ENCODE data around the gene C1S.
"Not testable (repeated sequence)": the region's sequence is repeated elsewhere in the genome, so short reads cannot be mapped to it uniquely, and the experiment has no call there.

C1S gene
- 1.2 to 1.9 (median 1.6) reads per million in 3 donors for total RNA-seq

DNA sequence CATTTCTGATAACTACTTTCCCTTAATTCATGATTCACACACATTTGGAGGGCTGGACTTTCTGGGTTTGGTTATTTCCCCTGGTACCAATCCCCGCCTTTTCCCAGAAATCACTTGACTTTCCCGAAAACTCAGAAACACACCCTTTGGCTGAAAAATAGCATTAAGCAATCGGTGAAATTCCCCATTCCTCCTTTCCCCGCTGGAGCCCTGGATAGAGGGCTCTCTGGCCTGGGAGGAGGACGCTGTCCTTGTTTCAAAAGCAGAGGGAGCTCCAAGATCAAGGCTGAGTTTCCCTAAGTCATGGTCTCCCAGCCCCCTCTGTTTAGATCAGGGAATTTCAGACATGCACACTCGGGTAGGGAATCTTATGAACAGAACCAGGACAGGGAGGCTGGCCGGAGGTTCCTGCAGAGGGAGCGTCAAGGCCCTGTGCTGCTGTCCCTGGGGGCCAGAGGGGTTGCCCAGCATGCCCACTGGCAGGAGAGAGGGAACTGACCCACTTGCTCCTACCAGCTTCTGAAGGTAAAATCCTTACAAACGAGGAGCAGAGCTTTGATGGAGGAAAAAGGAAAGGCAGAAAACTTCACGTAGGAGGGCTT is at the start of gene C1S:
Gene C1S, plus strand, starts transcription at position 366 of the 602 bp plus-strand sequence. CDS start 1,195 bp downstream, outside the sequence.
- H3K4me3 ChIP-seq (ENCODE audit: insufficient read depth, low read depth, low read length, poor library complexity, severe bottlenecking) = no peak within 1 kb of the TSS
- H3K4me1 ChIP-seq (ENCODE audit: control insufficient read depth, insufficient read depth, low read length, poor library complexity, severe bottlenecking) = no peaks in the 10 kb centered on the region
- no peak within 1 kb of the TSS for H3K27ac ChIP-seq (ENCODE audit: insufficient read depth, low read length, poor library complexity, severe bottlenecking)
- DNase-seq = no peak
- H3K9me3 ChIP-seq (ENCODE audit: control insufficient read depth, low read length) = no peaks in the 10 kb centered on the region
- no peaks in the 10 kb centered on the region for H3K27me3 ChIP-seq (replicated peaks; ENCODE audit: control insufficient read depth, insufficient read depth, low read length, poor library complexity, severe bottlenecking)
- H3K36me3 ChIP-seq (ENCODE audit: control insufficient read depth, insufficient read depth, low read length) = no peaks in the 10 kb centered on the region

DNA sequence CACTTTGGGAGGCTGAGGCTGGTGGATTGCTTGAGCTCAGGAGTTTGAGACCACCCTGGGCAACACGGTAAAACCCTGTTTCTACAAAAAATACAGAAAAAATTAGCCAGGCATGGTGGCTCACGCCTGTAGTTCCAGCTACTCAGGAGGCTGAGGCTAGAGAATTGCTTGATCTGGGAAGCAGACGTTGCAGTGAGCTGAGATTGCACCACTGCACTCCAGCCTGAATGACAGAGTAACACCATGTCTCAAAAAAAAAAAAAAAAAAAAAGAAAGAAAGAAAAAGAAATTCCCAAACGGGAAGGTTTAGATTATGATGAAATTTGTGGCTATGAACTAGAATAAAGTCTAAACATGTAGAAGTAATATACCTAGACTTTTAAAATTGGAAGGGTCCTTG is 49.1 kb upstream of the C1S start:
- not testable (repeated sequence) for DNase-seq; H3K4me3 ChIP-seq (ENCODE audit: insufficient read depth, low read depth, low read length, poor library complexity, severe bottlenecking); H3K9me3 ChIP-seq (ENCODE audit: control insufficient read depth, low read length); H3K4me1 ChIP-seq (ENCODE audit: control insufficient read depth, insufficient read depth, low read length, poor library complexity, severe bottlenecking); H3K27me3 ChIP-seq (replicated peaks; ENCODE audit: control insufficient read depth, insufficient read depth, low read length, poor library complexity, severe bottlenecking); H3K27ac ChIP-seq (ENCODE audit: insufficient read depth, low read length, poor library complexity, severe bottlenecking)
- peaks cover 30% of the 10 kb centered on the region for H3K36me3 ChIP-seq (ENCODE audit: control insufficient read depth, insufficient read depth, low read length)

DNA sequence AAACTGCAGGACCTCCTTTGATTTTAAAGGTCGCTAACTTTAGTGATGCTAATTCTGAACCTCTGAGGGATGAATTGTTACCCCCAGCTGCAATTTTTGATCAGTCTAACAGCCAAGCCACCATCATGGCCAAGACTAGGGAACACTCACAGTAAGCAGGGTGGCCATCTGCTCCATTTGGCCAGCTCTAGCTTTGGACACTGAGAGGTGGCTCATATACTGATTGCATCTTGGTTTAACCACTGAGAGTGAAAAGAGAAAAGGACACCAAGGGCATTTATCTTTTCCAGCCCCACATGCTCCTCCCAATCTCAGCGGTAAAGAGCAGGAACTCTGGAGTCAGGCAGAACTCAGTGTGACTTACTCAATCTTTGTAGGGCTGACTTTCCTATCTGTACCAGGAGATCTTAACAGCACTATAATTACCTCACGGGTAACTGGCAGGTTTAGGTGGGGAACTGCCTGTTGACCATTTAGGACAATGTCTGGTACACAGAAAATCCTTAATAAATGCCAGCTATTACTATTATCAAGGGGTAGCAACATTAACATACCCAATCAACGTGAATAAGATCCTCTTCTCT is 48.4 kb upstream of the C1S start:
- H3K4me1 ChIP-seq (ENCODE audit: control insufficient read depth, insufficient read depth, low read length, poor library complexity, severe bottlenecking) = peaks cover under 1% of the 10 kb centered on the region
- no peaks in the 10 kb centered on the region for H3K27me3 ChIP-seq (replicated peaks; ENCODE audit: control insufficient read depth, insufficient read depth, low read length, poor library complexity, severe bottlenecking)
- no peak overlapping the region for H3K4me3 ChIP-seq (ENCODE audit: insufficient read depth, low read depth, low read length, poor library complexity, severe bottlenecking)
- no peaks in the 10 kb centered on the region for H3K9me3 ChIP-seq (ENCODE audit: control insufficient read depth, low read length)
- DNase-seq = no peak
- peaks cover 24% of the 10 kb centered on the region for H3K36me3 ChIP-seq (ENCODE audit: control insufficient read depth, insufficient read depth, low read length)
- no peak overlapping the region for H3K27ac ChIP-seq (ENCODE audit: insufficient read depth, low read length, poor library complexity, severe bottlenecking)

- H3K27me3 ChIP-seq (replicated peaks; ENCODE audit: control insufficient read depth, insufficient read depth, low read length, poor library complexity, severe bottlenecking) = no peaks in the 10 kb centered on the region
- peaks cover 9% of the 10 kb centered on the region for H3K4me1 ChIP-seq (ENCODE audit: control insufficient read depth, insufficient read depth, low read length, poor library complexity, severe bottlenecking)
- H3K4me3 ChIP-seq (ENCODE audit: insufficient read depth, low read depth, low read length, poor library complexity, severe bottlenecking) = no peak overlapping the region
- no peak for DNase-seq
- H3K27ac ChIP-seq (ENCODE audit: insufficient read depth, low read length, poor library complexity, severe bottlenecking) = no peak overlapping the region
- H3K36me3 ChIP-seq (ENCODE audit: control insufficient read depth, insufficient read depth, low read length) = peaks cover 24% of the 10 kb centered on the region
- no peaks in the 10 kb centered on the region for H3K9me3 ChIP-seq (ENCODE audit: control insufficient read depth, low read length)
Measured at GRCh38 chr12:7013101-7013500, 47.4 kb upstream of the C1S start.

DNA sequence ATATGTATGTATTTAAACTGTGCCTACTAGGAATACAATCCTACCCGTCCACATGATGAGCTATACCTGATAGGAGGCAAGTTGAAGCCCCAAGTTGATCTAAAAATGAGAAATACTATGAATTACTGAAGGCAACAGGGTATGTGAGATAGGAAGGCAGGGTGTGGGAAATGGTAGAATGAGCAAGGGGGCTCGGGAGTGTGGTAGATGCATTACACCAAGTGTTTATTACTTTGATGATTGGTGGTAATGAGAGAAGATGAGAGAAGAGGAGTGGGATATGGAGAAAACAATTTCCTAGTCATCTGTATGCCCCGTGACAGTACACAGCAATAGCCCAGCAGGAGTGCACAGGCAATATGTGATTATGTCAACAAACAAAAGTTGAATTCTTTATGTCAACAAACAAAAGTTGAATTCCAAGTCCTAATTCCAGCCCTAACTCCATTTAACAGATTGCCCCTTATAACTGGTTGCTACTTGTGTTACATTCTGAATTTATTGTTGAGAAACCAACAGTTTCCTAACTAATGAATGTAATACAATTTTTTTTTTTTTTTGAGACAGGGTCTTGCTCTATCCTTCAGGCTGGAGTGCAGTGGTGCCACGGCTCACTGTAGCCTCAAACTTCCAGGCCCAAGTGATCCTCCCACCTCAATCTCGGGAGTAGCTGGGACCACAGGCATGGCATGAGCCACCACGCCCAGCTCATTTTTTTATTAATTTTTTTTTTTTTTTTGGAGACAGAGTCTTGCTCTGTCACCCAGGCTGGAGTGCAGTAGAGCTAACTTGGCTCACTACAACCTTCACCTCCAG is 44.8 kb upstream of the C1S start:
- peaks cover 9% of the 10 kb centered on the region for H3K36me3 ChIP-seq (ENCODE audit: control insufficient read depth, insufficient read depth, low read length)
- H3K27me3 ChIP-seq (replicated peaks; ENCODE audit: control insufficient read depth, insufficient read depth, low read length, poor library complexity, severe bottlenecking) = no peaks in the 10 kb centered on the region
- H3K4me3 ChIP-seq (ENCODE audit: insufficient read depth, low read depth, low read length, poor library complexity, severe bottlenecking) = no peak overlapping the region
- DNase-seq = no peak
- peaks cover 9% of the 10 kb centered on the region for H3K4me1 ChIP-seq (ENCODE audit: control insufficient read depth, insufficient read depth, low read length, poor library complexity, severe bottlenecking)
- no peak overlapping the region for H3K27ac ChIP-seq (ENCODE audit: insufficient read depth, low read length, poor library complexity, severe bottlenecking)
- H3K9me3 ChIP-seq (ENCODE audit: control insufficient read depth, low read length) = no peaks in the 10 kb centered on the region

- Histone ChIP-seq H3K9me3 (ENCODE audit: control insufficient read depth, low read length) (no peaks in the 10 kb centered on the region), H3K27me3 (replicated peaks; ENCODE audit: control insufficient read depth, insufficient read depth, low read length, poor library complexity, severe bottlenecking) (no peaks in the 10 kb centered on the region), H3K4me3 (ENCODE audit: insufficient read depth, low read depth, low read length, poor library complexity, severe bottlenecking) (peak overlapping the region; percentile 70), H3K4me1 (ENCODE audit: control insufficient read depth, insufficient read depth, low read length, poor library complexity, severe bottlenecking) (peaks cover 9% of the 10 kb centered on the region), H3K36me3 (ENCODE audit: control insufficient read depth, insufficient read depth, low read length) (peaks cover 9% of the 10 kb centered on the region), H3K27ac (ENCODE audit: insufficient read depth, low read length, poor library complexity, severe bottlenecking) (no peak overlapping the region)
- DNase-seq = no peak
Measured at GRCh38 chr12:7016958-7017571, 43.5 kb upstream of the C1S start.

GRCh38 chr12:7017870-7018349 is 42.6 kb upstream of the C1S start:
- H3K4me1 ChIP-seq (ENCODE audit: control insufficient read depth, insufficient read depth, low read length, poor library complexity, severe bottlenecking) = peaks cover 9% of the 10 kb centered on the region
- peak overlapping the region; percentile 70 for H3K4me3 ChIP-seq (ENCODE audit: insufficient read depth, low read depth, low read length, poor library complexity, severe bottlenecking)
- H3K36me3 ChIP-seq (ENCODE audit: control insufficient read depth, insufficient read depth, low read length) = peaks cover 5% of the 10 kb centered on the region
- H3K27me3 ChIP-seq (replicated peaks; ENCODE audit: control insufficient read depth, insufficient read depth, low read length, poor library complexity, severe bottlenecking) = no peaks in the 10 kb centered on the region
- H3K27ac ChIP-seq (ENCODE audit: insufficient read depth, low read length, poor library complexity, severe bottlenecking) = peak overlapping the region; percentile 74
- no peak for DNase-seq
- H3K9me3 ChIP-seq (ENCODE audit: control insufficient read depth, low read length) = no peaks in the 10 kb centered on the region

DNA sequence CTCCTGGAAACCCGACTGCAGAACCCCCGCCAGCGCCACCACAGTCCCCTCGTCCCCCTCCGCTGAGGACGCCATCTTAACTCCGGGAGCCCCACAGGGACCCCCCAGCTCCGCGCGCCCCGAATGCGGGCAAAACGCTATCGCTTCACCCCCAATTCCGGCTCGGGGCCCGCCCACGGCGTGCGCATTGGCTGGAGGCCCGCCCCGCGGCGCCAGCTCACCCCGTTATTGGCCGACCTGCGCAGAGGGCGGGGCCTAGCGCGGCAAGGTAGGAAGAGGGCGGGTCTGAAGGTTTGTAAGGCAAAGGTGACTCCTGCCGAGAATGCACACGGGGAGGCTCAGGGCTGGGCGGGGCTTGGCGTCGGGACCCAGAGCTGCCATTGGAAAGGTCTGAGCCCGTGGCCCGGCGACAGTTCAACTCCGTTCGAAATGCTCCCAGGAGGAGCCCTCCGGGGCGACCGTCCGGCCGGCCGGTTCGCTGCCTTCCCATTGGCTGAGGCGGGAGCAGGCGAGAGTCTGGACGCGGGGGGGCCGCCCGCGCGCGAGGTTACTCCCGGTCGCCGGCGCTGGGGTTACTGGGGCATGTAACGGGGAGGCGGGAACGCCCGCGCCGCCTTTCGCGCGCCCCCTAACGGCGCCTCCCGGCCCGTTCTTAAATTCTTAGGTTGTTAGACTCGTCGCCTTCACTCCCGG is 42.0 kb upstream of the C1S start, which contains the start of gene LPCAT3:
Gene LPCAT3, minus strand, starts transcription at position 127 of the 693 bp plus-strand sequence. Its CDS starts 52 bp downstream, at position 75.
- Histone ChIP-seq H3K27ac (ENCODE audit: insufficient read depth, low read length, poor library complexity, severe bottlenecking) (peak within 1 kb of the TSS; percentile 78), H3K4me3 (ENCODE audit: insufficient read depth, low read depth, low read length, poor library complexity, severe bottlenecking) (peak within 1 kb of the TSS; percentile 70), H3K9me3 (ENCODE audit: control insufficient read depth, low read length) (no peaks in the 10 kb centered on the region), H3K36me3 (ENCODE audit: control insufficient read depth, insufficient read depth, low read length) (no peaks in the 10 kb centered on the region), H3K4me1 (ENCODE audit: control insufficient read depth, insufficient read depth, low read length, poor library complexity, severe bottlenecking) (peaks cover 9% of the 10 kb centered on the region), H3K27me3 (replicated peaks; ENCODE audit: control insufficient read depth, insufficient read depth, low read length, poor library complexity, severe bottlenecking) (no peaks in the 10 kb centered on the region)
- DNase-seq = peak; percentile 95 to 97 (median 96)

GRCh38 chr12:7019043-7019569 is 41.4 kb upstream of the C1S start:
- H3K4me1 ChIP-seq (ENCODE audit: control insufficient read depth, insufficient read depth, low read length, poor library complexity, severe bottlenecking) = peaks cover 9% of the 10 kb centered on the region
- no peak for DNase-seq
- H3K9me3 ChIP-seq (ENCODE audit: control insufficient read depth, low read length) = no peaks in the 10 kb centered on the region
- peak overlapping the region; percentile 78 for H3K27ac ChIP-seq (ENCODE audit: insufficient read depth, low read length, poor library complexity, severe bottlenecking)
- H3K36me3 ChIP-seq (ENCODE audit: control insufficient read depth, insufficient read depth, low read length) = no peaks in the 10 kb centered on the region
- H3K27me3 ChIP-seq (replicated peaks; ENCODE audit: control insufficient read depth, insufficient read depth, low read length, poor library complexity, severe bottlenecking) = no peaks in the 10 kb centered on the region
- H3K4me3 ChIP-seq (ENCODE audit: insufficient read depth, low read depth, low read length, poor library complexity, severe bottlenecking) = peak overlapping the region; percentile 70
